ENCODE measurements around the gene SLC30A1. TPM values are rescaled to one million over a fixed set of nuclear protein-coding genes. Genes with fewer than 3 reads are reported as not detected.
"Not testable (repeated sequence)": the region's sequence is repeated elsewhere in the genome, so short reads cannot be mapped to it uniquely, and the experiment has no call there.

The SLC30A1 gene
- total RNA-seq, result 18.8 and 19.8 TPM in 2 replicates

- Histone ChIP-seq H3K36me3 (ENCODE audit: control insufficient read depth, insufficient read depth, low read length) (no peaks in the 10 kb centered on the region), H3K4me3 (ENCODE audit: low read depth, low read length) (peak within 1 kb of the TSS; percentile 97), H3K27me3 (ENCODE audit: control insufficient read depth, insufficient read depth, low read length) (no peaks in the 10 kb centered on the region)
- TF ChIP-seq CTCF (IDR thresholded peaks at IDR 0.05; ENCODE audit: insufficient read depth, low read length, poor library complexity, severe bottlenecking), result no peak
- peak; percentile 87 for DNase-seq (ENCODE audit: low read depth)
Observed at GRCh38 chr1:211578640-211579439, at the start of gene SLC30A1. SLC30A1 (minus strand) TSS chr1:211579161; CDS start chr1:211578612, 549 bp downstream.

- TF ChIP-seq CTCF (IDR thresholded peaks at IDR 0.05; ENCODE audit: insufficient read depth, low read length, poor library complexity, severe bottlenecking), result no peak
- H3K36me3 ChIP-seq (ENCODE audit: control insufficient read depth, insufficient read depth, low read length), result no peaks in the 10 kb centered on the region
- no peak overlapping the region for H3K4me3 ChIP-seq (ENCODE audit: low read depth, low read length)
- H3K27me3 ChIP-seq (ENCODE audit: control insufficient read depth, insufficient read depth, low read length), result no peaks in the 10 kb centered on the region
- no peak for DNase-seq (ENCODE audit: low read depth)
Observed at GRCh38 chr1:211628417-211628816, 49.5 kb upstream of the SLC30A1 start.

GRCh38 chr1:211627259-211627658, 48.3 kb upstream of the SLC30A1 start:
- Histone ChIP-seq H3K27me3 (ENCODE audit: control insufficient read depth, insufficient read depth, low read length) (no peaks in the 10 kb centered on the region), H3K4me3 (ENCODE audit: low read depth, low read length) (no peak overlapping the region), H3K36me3 (ENCODE audit: control insufficient read depth, insufficient read depth, low read length) (no peaks in the 10 kb centered on the region)
- TF ChIP-seq CTCF (IDR thresholded peaks at IDR 0.05; ENCODE audit: insufficient read depth, low read length, poor library complexity, severe bottlenecking), result no peak
- no peak for DNase-seq (ENCODE audit: low read depth)

GRCh38 chr1:211625866-211626265, 46.9 kb upstream of the SLC30A1 start:
- not testable (repeated sequence) for H3K36me3 ChIP-seq (ENCODE audit: control insufficient read depth, insufficient read depth, low read length); DNase-seq (ENCODE audit: low read depth); H3K4me3 ChIP-seq (ENCODE audit: low read depth, low read length); H3K27me3 ChIP-seq (ENCODE audit: control insufficient read depth, insufficient read depth, low read length)

GRCh38 chr1:211625040-211625439, 46.1 kb upstream of the SLC30A1 start:
- DNase-seq (ENCODE audit: low read depth), result no peak

GRCh38 chr1:211623515-211623914, 44.6 kb upstream of the SLC30A1 start:
- Histone ChIP-seq H3K4me3 (ENCODE audit: low read depth, low read length) (no peak overlapping the region), H3K36me3 (ENCODE audit: control insufficient read depth, insufficient read depth, low read length) (no peaks in the 10 kb centered on the region), H3K27me3 (ENCODE audit: control insufficient read depth, insufficient read depth, low read length) (no peaks in the 10 kb centered on the region)
- no peak for TF ChIP-seq CTCF (IDR thresholded peaks at IDR 0.05; ENCODE audit: insufficient read depth, low read length, poor library complexity, severe bottlenecking)
- DNase-seq (ENCODE audit: low read depth), result no peak

More at GRCh38 chr1:211625040-211625439, 46.1 kb upstream of the SLC30A1 start:
- peak; percentile 43 for TF ChIP-seq CTCF (IDR thresholded peaks at IDR 0.05; ENCODE audit: insufficient read depth, low read length, poor library complexity, severe bottlenecking)
- Histone ChIP-seq H3K27me3 (ENCODE audit: control insufficient read depth, insufficient read depth, low read length) (no peaks in the 10 kb centered on the region), H3K36me3 (ENCODE audit: control insufficient read depth, insufficient read depth, low read length) (no peaks in the 10 kb centered on the region), H3K4me3 (ENCODE audit: low read depth, low read length) (no peak overlapping the region)

All from kidney epithelial cell (primary cell).